GM12878 (cell line): ENCODE results near the gene LMAN2. TPM values are rescaled to one million over a fixed set of nuclear protein-coding genes. Genes with fewer than 3 reads are reported as not detected.

Source experiments
- BHLHE40 ChIP-seq, 2 experiments: fragments of 450-650 bp in 1 of 2; IDR thresholded peaks; 2 replicates each; pipeline ENCODE4 v1.6.1; 2011 to 2017; ENCODE audit warnings: low read depth in 2 of 2, borderline replicate concordance in 1 of 2, improper control_type of control experiment in 1 of 2, low read length in 1 of 2, mild to moderate bottlenecking in 1 of 2
- BRCA1 ChIP-seq: IDR thresholded peaks from 2 replicates; pipeline ENCODE4 v1.6.1; 2011; ENCODE audit warnings: low read depth, low read length, improper control_type of control experiment
- CHD1 ChIP-seq: IDR thresholded peaks from 2 replicates; pipeline ENCODE4 v1.6.1; 2012; ENCODE audit warnings: low read depth, low read length, improper control_type of control experiment
- CREM ChIP-seq: IDR thresholded peaks from 2 replicates; pipeline ENCODE4 v1.6.1; 2014; ENCODE audit warnings: antibody characterized with exemption, low read depth
- CTCF ChIP-seq, 3 experiments: IDR thresholded peaks in 2 of 3; conservative IDR thresholded peaks in 1 of 3; 2 replicates each; pipeline ENCODE4 v1.5.1; 2011; ENCODE audit warnings: low read depth in 3 of 3, low read length in 3 of 3, mild to moderate bottlenecking in 3 of 3, control low read depth in 2 of 3, moderate library complexity in 2 of 3, inconsistent platforms in 1 of 3, mixed read lengths in 1 of 3; ENCODE audit not compliant: control insufficient read depth in 2 of 3, insufficient read depth in 1 of 3; ENCODE audit errors: extremely low read depth in 1 of 3
- DPF2 ChIP-seq: fragments of 450-650 bp; IDR thresholded peaks from 2 replicates; pipeline ENCODE4 v1.6.1; 2017; ENCODE audit warnings: mild to moderate bottlenecking
- EP300 ChIP-seq, 2 experiments: fragments of 150-350 bp in 1 of 2; IDR thresholded peaks; 2 replicates each; pipeline ENCODE4 v1.6.1; 2011 to 2012; ENCODE audit warnings: low read depth in 2 of 2, low read length in 2 of 2, borderline replicate concordance in 1 of 2, improper control_type of control experiment in 1 of 2, inconsistent platforms in 1 of 2; ENCODE audit not compliant: control insufficient read depth in 1 of 2
- JUNB ChIP-seq: IDR thresholded peaks from 2 replicates; pipeline ENCODE4 v1.6.1; 2016; ENCODE audit warnings: antibody characterized with exemption, mild to moderate bottlenecking
- LARP7 ChIP-seq: fragments of 450-650 bp; IDR thresholded peaks from 2 replicates; pipeline ENCODE4 v1.6.1; 2017; ENCODE audit warnings: mild to moderate bottlenecking
- NKRF ChIP-seq: fragments of 450-650 bp; conservative IDR thresholded peaks from 2 replicates; pipeline ENCODE4 v1.6.1; 2017; ENCODE audit warnings: mild to moderate bottlenecking, moderate library complexity
- PAX8 ChIP-seq: fragments of 450-650 bp; IDR thresholded peaks from 2 replicates; pipeline ENCODE4 v1.6.1; 2017; ENCODE audit warnings: mild to moderate bottlenecking, moderate library complexity
- PML ChIP-seq: IDR thresholded peaks from 2 replicates; pipeline ENCODE4 v1.6.1; 2012; ENCODE audit warnings: low read length, inconsistent platforms
- POLR2A ChIP-seq: IDR thresholded peaks from 2 replicates; pipeline ENCODE4 v1.6.1; 2011; ENCODE audit warnings: low read depth, mild to moderate bottlenecking, low read length
- RFX5 ChIP-seq: IDR thresholded peaks from 2 replicates; pipeline ENCODE4 v1.6.1; 2011; ENCODE audit warnings: low read depth, low read length, improper control_type of control experiment
- SKIL ChIP-seq: fragments of 450-650 bp; IDR thresholded peaks from 2 replicates; pipeline ENCODE4 v1.6.1; 2017; ENCODE audit warnings: mild to moderate bottlenecking, low read depth, inconsistent platforms; ENCODE audit not compliant: poor library complexity, severe bottlenecking
- SMAD5 ChIP-seq: IDR thresholded peaks from 2 replicates; pipeline ENCODE4 v1.6.1; 2016; ENCODE audit warnings: antibody characterized with exemption, low read depth
- SMARCA5 ChIP-seq: fragments of 450-650 bp; IDR thresholded peaks from 2 replicates; pipeline ENCODE4 v1.6.1; 2017; ENCODE audit warnings: mild to moderate bottlenecking
- USF1 ChIP-seq: IDR thresholded peaks from 2 replicates; pipeline ENCODE4 v1.6.1; 2011; ENCODE audit warnings: borderline replicate concordance, low read depth, mild to moderate bottlenecking, moderate library complexity, mixed read lengths, low read length; ENCODE audit not compliant: insufficient read depth; ENCODE audit errors: extremely low read length
- ZNF622 ChIP-seq: fragments of 450-650 bp; IDR thresholded peaks from 2 replicates; pipeline ENCODE4 v1.6.1; 2017; ENCODE audit warnings: mild to moderate bottlenecking, inconsistent platforms
- polyA plus RNA-seq, 11 experiments: library from polyadenylated mRNA; depleted of rRNA in 4 of 11; unstranded in 6 of 11; stranded (reverse) in 5 of 11; fragments of >200 nt; fragmentation: Nextera tagmentation in 4 of 11; fragmentation: Illumina TruSeq in 1 of 11; extraction: Ambion mirVana in 4 of 11; extraction: Trizol in 1 of 11; gene quantifications; 1 replicate in 1 of 11; 2 replicates in 10 of 11; pipeline versions ENCODE4 v1.2.1 to v1.2.3, GENCODE V29; 2011 to 2016; ENCODE audit warnings: inconsistent platforms in 2 of 11, missing spikeins in 2 of 11, low read depth in 1 of 11
- total RNA-seq, 4 experiments: library from RNA; depleted of rRNA in 3 of 4; stranded (reverse); fragments of >200 nt in 3 of 4; fragmentation: Illumina TruSeq in 1 of 4; extraction: Trizol in 1 of 4; gene quantifications; 2 replicates each; pipeline versions ENCODE4 v1.2.1 to v1.2.3, GENCODE V29; 2013 to 2021

The LMAN2 gene
- total and polyA plus RNA-seq, 10 of the 15 experiments (the other 5 are each of a cell fraction or from before 2014, with no cell fraction given): 2.4 to 264 (median 147) TPM

- TF ChIP-seq CHD1: no peak
- TF ChIP-seq PAX8: no peak
- peak; percentile 47 for TF ChIP-seq SMAD5
- TF ChIP-seq JUNB: no peak
- TF ChIP-seq CTCF (IDR thresholded peaks at IDR 0.05 in 2 of 3, conservative IDR thresholded peaks at IDR 0.05 in 1 of 3; ENCODE audit: control insufficient read depth in 2 of 3, extremely low read depth in 1 of 3, insufficient read depth in 1 of 3, low read depth in 3 of 3, low read length in 3 of 3): peak; percentile 16 to 41 (median 23); a peak in 4 of 6 replicates
- no peak for TF ChIP-seq ZNF622
- no peak for TF ChIP-seq USF1
- no peak for TF ChIP-seq LARP7
- peak; percentile 70; the same call in 1 of the 2 replicates for TF ChIP-seq POLR2A
- TF ChIP-seq DPF2: no peak
- no peak for TF ChIP-seq EP300 (IDR thresholded peaks at IDR 0.05; ENCODE audit: borderline replicate concordance in 1 of 2, control insufficient read depth in 1 of 2, low read depth in 2 of 2, low read length in 2 of 2)
- TF ChIP-seq PML: no peak
- no peak for TF ChIP-seq BRCA1
- no peak; a peak in 1 of 4 replicates for TF ChIP-seq BHLHE40 (IDR thresholded peaks at IDR 0.05; ENCODE audit: borderline replicate concordance in 1 of 2, low read depth in 2 of 2, low read length in 1 of 2)
- no peak for TF ChIP-seq SKIL
- no peak for TF ChIP-seq SMARCA5
- TF ChIP-seq RFX5: no peak
- TF ChIP-seq CREM: no peak
- TF ChIP-seq NKRF: no peak
- TF ChIP-seq, all 136 proteins: peak for 7
These were observed 38.8 kb downstream of the LMAN2 start (continued) for GRCh38 chr5:177312649-177313181.
